Right lobe of liver (tissue), 6 donors: Measurements from ENCODE around the gene RAD54L. TPM values are rescaled to one million over a fixed set of nuclear protein-coding genes. Genes with fewer than 3 reads are reported as not detected.

Experiments used
- ATAC-seq, 4 donors: fragments of 200-7000 bp; cut with Tn5 transposase; one replicate each; pipeline ENCODE4 v1.9.1; 2020; ENCODE audit warnings: mild to moderate bottlenecking in 4 of 4, moderate library complexity in 4 of 4
- DNase-seq, 3 donors: peaks; one replicate each; pipeline ENCODE4 v3.0.0-alpha.2; 2020
- H3K27ac ChIP-seq, 3 donors: fragments of 200-600 bp; one replicate each; pipeline ENCODE4 v1.8.0; 2022
- H3K27me3 ChIP-seq, 2 donors: fragments of 200-600 bp; one replicate each; pipeline ENCODE4 v1.8.0; 2022
- H3K36me3 ChIP-seq, 4 donors: fragments of 200-600 bp; sonication (generic) in 1 of 4; one replicate each; pipeline versions ENCODE4 v1.5.1 to v1.8.0; 2017 to 2022; ENCODE audit warnings: control low read depth in 1 of 4
- H3K4me1 ChIP-seq, 4 donors: fragments of 200-600 bp; sonication (generic) in 1 of 4; one replicate each; pipeline versions ENCODE4 v1.5.1 to v1.8.0; 2017 to 2022; ENCODE audit warnings: control low read depth in 1 of 4
- H3K4me3 ChIP-seq, 3 donors: fragments of 200-600 bp; one replicate each; pipeline ENCODE4 v1.8.0; 2022
- H3K9me3 ChIP-seq, 4 donors: fragments of 200-600 bp; sonication (generic) in 1 of 4; one replicate each; pipeline versions ENCODE4 v1.5.1 to v1.8.0; 2017 to 2022; ENCODE audit warnings: control low read depth in 1 of 4
- POLR2A ChIP-seq: fragments of 450-650 bp; IDR thresholded peaks from one replicate; pipeline ENCODE4 v1.6.1; 2017; ENCODE audit warnings: antibody characterized with exemption, mild to moderate bottlenecking
- WGBS: methylation state at CpG from one replicate; pipeline ENCODE4 v1.1.6; 2018; ENCODE audit warnings: low coverage, low lambda C conversion rate; ENCODE audit not compliant: insufficient coverage; ENCODE audit errors: missing lambda C conversion rate; 5-methylcytosine and 5-hydroxymethylcytosine counted together
- intact Hi-C, 2 donors: fragments of 100-400 bp; cut with DNase I; formaldehyde crosslinking; loops; one replicate each; pipeline versions ENCODE4 v1.11.2 to v1.14.1; 2022
- long read RNA-seq: library from polyadenylated mRNA; unstranded; transcript quantifications from one replicate; pipeline ENCODE4 v2.0.0, GENCODE V29; 2019
- total RNA-seq, 6 experiments: library from RNA; depleted of rRNA in 2 of 6; stranded (reverse); fragments of >200 nt in 2 of 6; fragmentation: NEBNext Ultra II Directional in 3 of 6; extraction: Animal tissue kit (Norgen Biotek cat#: 25700) in 3 of 6; gene quantifications; one replicate each; pipeline versions ENCODE4 v1.1.0 to v1.2.4, GENCODE V29; 2016 to 2023
- TF ChIP-seq, protein P1 (sequence below), 4 donors: fragments of 200-600 bp in 3 of 4; fragments of 450-650 bp in 1 of 4; IDR thresholded peaks; one replicate each; pipeline versions ENCODE4 v1.5.1 to v1.8.0; 2016 to 2022; ENCODE audit warnings: antibody characterized with exemption in 4 of 4, mild to moderate bottlenecking in 2 of 4
- donor health status: DM: no; HTN: yes; CAD: no.
- donor health status: DM: no; HTN: no; CAD: no.
- donor health status: DM: no; HTN: no; CAD: no.
- donor health status: DM: no; HTN: yes; CAD: no.
- donor health status: DM: no; HTN: yes; CAD: no.

Gene RAD54L
- 1 to 10 TPM in 1 of 6 experiments, under 1 TPM in 5; 0.27 to 2.5 (median 0.70) TPM for total RNA-seq
- long read RNA-seq: 0 reads

DNA sequence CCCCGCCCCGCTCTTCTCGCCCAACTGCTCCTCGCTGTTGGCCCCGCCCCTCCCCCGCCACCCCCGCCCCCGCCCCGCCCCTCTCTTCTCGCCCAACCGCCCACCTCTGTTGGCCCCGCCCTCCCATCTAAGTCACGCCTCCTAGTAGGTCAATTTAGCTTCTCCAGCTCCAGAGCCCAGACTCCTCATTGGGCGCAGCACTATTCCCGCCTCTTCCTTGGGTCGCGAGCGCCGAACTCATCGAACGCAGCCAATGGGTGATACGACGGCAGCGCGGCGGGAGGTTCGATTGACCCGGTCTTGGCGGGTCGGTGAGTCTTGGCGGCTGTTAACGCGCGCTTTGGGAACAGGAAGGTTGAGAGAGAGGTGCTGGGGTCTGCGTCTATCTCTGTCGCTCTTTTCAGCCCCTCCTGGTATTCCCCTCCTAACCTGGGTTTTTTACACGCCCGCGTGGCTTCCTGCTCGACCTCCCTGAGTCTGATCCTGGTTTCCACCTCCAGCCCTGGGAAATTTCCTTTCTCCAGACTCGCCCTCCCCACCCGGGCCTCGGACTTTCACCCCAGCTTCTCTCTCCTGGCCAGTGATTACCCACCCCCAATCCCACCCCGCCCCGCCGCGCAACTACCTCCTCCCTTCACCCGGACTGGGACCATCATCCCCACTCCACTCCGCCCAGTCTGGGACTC is at the start of gene RAD54L:
Gene RAD54L (plus strand): TSS at position 328 of the 686 bp plus-strand sequence. CDS start 643 bp downstream, outside the sequence.
- peak within 1 kb of the TSS; percentile 48 to 65 (median 53) for H3K4me3 ChIP-seq
- WGBS: 2% methylated on average over 48 of the region's 49 CpGs
- intact Hi-C loops: no loop called here

DNA sequence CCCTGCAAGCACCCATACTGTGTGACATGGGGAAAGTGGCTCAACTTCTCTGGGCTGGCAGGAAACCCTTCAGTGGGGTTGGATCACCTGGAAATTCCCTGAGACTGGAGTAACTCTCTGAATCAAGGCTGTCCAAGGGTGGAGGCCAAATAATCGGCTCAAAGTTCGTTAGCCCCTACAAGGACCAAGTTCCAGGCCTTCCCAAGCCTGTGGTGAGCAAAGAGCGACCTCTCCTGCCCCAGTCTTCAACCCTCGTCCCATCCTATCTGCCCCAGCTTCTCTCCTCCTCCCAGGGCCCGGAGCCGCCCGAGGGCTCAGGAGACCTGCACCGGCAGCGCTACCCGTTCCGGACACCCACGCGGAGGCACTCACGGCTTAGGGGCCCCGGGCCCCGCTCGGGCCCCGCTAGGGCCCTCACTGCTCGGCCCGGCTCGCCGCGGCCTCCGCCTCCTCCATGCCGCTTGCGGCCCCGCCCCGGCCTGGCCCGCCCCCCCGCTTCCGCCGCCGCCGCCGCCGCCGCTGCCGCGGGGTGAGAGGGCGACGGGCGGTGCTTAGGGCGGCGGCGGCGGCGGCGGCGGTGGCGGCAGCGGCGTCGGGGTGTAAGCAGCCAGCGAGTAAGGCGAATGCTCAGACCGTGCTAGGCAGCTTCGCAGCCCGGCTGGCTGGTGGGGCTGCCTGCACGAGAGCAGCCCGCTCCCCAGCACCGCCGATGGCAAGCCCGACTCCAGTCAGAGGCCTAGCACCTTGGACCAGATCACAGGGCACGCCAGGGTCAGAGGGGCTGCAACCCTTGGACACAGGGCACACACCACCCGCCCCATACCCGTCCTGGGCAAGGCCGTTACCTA is 49.4 kb upstream of the RAD54L start, which contains the start of gene POMGNT1:
Gene POMGNT1 (minus strand): TSS at position 471 of the 848 bp plus-strand sequence. CDS start 613 bp downstream, outside the sequence.
- WGBS: 0% methylated on average over 5 of the region's 67 CpGs
- intact Hi-C loops: no loop called here

More for the DNA sequence above, at the start of gene RAD54L:
- DNase-seq: peak; percentile 97 to 98 (median 98)
- H3K27ac ChIP-seq: no peak within 1 kb of the TSS
- peak; percentile 95 to 98 (median 97) for ATAC-seq
- H3K27me3 ChIP-seq: no peaks in the 10 kb centered on the region
- TF ChIP-seq, protein P1, sequence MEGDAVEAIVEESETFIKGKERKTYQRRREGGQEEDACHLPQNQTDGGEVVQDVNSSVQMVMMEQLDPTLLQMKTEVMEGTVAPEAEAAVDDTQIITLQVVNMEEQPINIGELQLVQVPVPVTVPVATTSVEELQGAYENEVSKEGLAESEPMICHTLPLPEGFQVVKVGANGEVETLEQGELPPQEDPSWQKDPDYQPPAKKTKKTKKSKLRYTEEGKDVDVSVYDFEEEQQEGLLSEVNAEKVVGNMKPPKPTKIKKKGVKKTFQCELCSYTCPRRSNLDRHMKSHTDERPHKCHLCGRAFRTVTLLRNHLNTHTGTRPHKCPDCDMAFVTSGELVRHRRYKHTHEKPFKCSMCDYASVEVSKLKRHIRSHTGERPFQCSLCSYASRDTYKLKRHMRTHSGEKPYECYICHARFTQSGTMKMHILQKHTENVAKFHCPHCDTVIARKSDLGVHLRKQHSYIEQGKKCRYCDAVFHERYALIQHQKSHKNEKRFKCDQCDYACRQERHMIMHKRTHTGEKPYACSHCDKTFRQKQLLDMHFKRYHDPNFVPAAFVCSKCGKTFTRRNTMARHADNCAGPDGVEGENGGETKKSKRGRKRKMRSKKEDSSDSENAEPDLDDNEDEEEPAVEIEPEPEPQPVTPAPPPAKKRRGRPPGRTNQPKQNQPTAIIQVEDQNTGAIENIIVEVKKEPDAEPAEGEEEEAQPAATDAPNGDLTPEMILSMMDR (IDR thresholded peaks at IDR 0.05): no peak
- TF ChIP-seq POLR2A: no peak
- H3K4me1 ChIP-seq: peaks cover 0 to 6% (median 0%) of the 10 kb centered on the region in 4 donors
- no peaks in the 10 kb centered on the region for H3K36me3 ChIP-seq
- H3K9me3 ChIP-seq: no peaks in the 10 kb centered on the region

DNA sequence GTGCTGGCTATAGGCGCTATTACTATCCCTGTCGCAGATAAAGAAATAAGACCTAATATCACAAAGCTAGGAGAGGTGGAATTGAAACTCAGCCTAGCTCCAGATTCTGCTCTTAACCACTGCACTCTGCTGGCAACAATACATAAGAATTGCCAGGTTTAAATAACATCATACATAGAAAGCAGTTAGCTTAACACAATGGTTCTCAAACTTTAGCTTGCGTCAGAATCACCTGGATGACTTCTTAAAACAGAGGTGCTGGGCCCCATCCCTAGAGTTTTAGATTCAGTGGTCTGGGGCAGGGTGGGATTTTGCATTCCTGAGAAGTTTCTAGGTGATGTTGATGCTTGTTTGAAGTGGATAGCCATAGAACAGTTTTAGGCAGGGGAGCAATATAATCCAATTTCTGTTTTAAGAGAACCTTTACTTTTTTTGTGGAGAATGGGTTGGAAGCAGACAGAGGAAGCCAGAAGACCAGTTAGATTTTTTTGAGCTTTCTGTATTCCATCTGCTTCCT is 48.3 kb upstream of the RAD54L start:
- H3K4me1 ChIP-seq: peaks cover 0 to 18% (median 0%) of the 10 kb centered on the region in 4 donors
- no peak for ATAC-seq
- WGBS: 43% methylated on average over 3 of the region's 3 CpGs
- H3K27ac ChIP-seq: peak overlapping the region in 2 of 3 donors; percentile 54 to 78
- intact Hi-C loops: no loop called here
- H3K36me3 ChIP-seq: peaks cover 0 to 6% (median 0%) of the 10 kb centered on the region in 4 donors
- H3K4me3 ChIP-seq: peak overlapping the region; percentile 83 to 92 (median 91)
- H3K27me3 ChIP-seq: no peaks in the 10 kb centered on the region
- no peaks in the 10 kb centered on the region for H3K9me3 ChIP-seq
- no peak for TF ChIP-seq POLR2A
- TF ChIP-seq, protein P1 (IDR thresholded peaks at IDR 0.05): no peak
- no peak for DNase-seq

More for the DNA sequence above, 49.4 kb upstream of the RAD54L start, which contains the start of gene POMGNT1:
- Histone ChIP-seq H3K27me3 (no peaks in the 10 kb centered on the region), H3K4me3 (peak within 1 kb of the TSS; percentile 83 to 92 (median 91)), H3K9me3 (no peaks in the 10 kb centered on the region), H3K4me1 (peaks cover 0 to 18% (median 0%) of the 10 kb centered on the region in 4 donors), H3K27ac (peak within 1 kb of the TSS; percentile 54 to 80 (median 78)), H3K36me3 (peaks cover 0 to 15% (median 0%) of the 10 kb centered on the region in 4 donors)
- peak; percentile 81 to 92 (median 86) for ATAC-seq
- peak; percentile 78 for TF ChIP-seq POLR2A
- TF ChIP-seq, protein P1 (IDR thresholded peaks at IDR 0.05): peak; percentile 4 to 40 (median 18)
- peak; percentile 77 to 80 (median 77) for DNase-seq

DNA sequence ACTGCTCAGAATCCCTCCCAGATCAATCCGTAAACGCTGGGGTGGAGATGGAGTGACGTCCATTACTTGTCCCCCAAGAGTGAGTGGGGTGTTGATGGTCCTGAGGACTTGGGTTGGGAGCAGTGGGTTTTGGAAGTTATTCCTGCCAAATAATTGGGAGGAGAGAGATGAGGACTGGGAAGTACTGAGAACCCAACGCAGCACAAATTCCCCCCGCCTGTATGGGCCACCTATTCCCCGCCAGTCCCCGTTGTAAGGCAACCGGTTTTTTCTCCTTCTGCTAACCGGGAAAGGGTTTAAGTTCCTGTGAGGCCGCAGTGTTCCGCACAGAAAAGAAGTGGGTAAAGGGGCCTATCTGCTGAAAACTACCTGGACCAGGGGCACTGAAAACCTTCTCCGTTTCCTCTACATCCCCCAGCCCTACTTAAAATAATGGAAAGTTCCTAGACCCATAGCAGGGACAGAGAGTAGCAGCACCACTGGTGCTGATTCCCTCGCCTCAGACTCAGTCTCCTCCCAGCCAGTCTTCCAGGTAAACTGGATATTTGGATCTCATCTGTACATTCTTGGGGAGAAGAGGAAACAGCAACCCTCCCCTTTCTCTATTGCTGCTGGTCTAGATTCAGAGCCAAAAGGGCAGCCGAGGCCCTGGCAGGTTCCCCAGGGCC is 43.7 kb upstream of the RAD54L start:
- no peaks in the 10 kb centered on the region for H3K27me3 ChIP-seq
- no peaks in the 10 kb centered on the region for H3K9me3 ChIP-seq
- intact Hi-C loops: no loop called here
- TF ChIP-seq, protein P1 (IDR thresholded peaks at IDR 0.05): no peak
- no peak for TF ChIP-seq POLR2A
- ATAC-seq (no peak), DNase-seq (no peak)
- 71% methylated on average over 13 of the region's 14 CpGs for WGBS
- no peaks in the 10 kb centered on the region for H3K36me3 ChIP-seq
- no peak overlapping the region for H3K27ac ChIP-seq
- peaks cover 0 to 4% (median 0%) of the 10 kb centered on the region in 4 donors for H3K4me1 ChIP-seq
- H3K4me3 ChIP-seq: peak overlapping the region in 2 of 3 donors; percentile 22 to 55
